ENCODE data around the gene SCLY.

DNA sequence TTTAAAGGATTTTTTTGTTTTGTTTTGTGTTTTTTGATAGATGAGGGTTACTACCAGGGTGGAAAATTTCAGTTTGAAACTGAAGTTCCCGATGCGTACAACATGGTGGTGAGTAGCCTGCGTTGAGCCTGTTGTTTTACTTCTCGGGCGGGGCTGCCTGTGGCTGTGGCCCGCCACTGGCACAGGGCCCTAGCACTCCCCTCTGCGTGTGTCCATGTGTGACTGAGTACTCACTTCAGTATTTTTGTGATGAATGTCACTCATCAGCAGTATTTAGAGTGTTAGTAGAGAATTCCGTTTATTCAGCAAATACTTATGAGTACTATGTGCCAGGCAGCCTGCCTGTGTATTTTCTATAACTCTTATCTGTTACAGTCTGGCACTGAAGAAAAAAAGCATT, 44.3 kb upstream of the SCLY start:
- TF ChIP-seq FOXM1 (IDR thresholded peaks at IDR 0.05; ENCODE audit: borderline replicate concordance, low read depth), result no peak
- TF ChIP-seq, protein P1, sequence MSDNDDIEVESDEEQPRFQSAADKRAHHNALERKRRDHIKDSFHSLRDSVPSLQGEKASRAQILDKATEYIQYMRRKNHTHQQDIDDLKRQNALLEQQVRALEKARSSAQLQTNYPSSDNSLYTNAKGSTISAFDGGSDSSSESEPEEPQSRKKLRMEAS (IDR thresholded peaks at IDR 0.05), result no peak
- TF ChIP-seq TAF1 (IDR thresholded peaks at IDR 0.05; ENCODE audit: low read depth), result no peak
- TF ChIP-seq RAD21 (IDR thresholded peaks at IDR 0.05; ENCODE audit: low read depth), result no peak
- TF ChIP-seq, protein P2, sequence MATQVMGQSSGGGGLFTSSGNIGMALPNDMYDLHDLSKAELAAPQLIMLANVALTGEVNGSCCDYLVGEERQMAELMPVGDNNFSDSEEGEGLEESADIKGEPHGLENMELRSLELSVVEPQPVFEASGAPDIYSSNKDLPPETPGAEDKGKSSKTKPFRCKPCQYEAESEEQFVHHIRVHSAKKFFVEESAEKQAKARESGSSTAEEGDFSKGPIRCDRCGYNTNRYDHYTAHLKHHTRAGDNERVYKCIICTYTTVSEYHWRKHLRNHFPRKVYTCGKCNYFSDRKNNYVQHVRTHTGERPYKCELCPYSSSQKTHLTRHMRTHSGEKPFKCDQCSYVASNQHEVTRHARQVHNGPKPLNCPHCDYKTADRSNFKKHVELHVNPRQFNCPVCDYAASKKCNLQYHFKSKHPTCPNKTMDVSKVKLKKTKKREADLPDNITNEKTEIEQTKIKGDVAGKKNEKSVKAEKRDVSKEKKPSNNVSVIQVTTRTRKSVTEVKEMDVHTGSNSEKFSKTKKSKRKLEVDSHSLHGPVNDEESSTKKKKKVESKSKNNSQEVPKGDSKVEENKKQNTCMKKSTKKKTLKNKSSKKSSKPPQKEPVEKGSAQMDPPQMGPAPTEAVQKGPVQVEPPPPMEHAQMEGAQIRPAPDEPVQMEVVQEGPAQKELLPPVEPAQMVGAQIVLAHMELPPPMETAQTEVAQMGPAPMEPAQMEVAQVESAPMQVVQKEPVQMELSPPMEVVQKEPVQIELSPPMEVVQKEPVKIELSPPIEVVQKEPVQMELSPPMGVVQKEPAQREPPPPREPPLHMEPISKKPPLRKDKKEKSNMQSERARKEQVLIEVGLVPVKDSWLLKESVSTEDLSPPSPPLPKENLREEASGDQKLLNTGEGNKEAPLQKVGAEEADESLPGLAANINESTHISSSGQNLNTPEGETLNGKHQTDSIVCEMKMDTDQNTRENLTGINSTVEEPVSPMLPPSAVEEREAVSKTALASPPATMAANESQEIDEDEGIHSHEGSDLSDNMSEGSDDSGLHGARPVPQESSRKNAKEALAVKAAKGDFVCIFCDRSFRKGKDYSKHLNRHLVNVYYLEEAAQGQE (IDR thresholded peaks at IDR 0.05; ENCODE audit: low read depth), result no peak
- TF ChIP-seq ZBTB7A (IDR thresholded peaks at IDR 0.05; ENCODE audit: low read depth), result no peak
- TF ChIP-seq YY1 (IDR thresholded peaks at IDR 0.05; ENCODE audit: low read depth), result no peak
- no peak for TF ChIP-seq EGR1 (IDR thresholded peaks at IDR 0.05)
- TF ChIP-seq CREB1 (IDR thresholded peaks at IDR 0.05; ENCODE audit: low read depth), result no peak
- no peak for TF ChIP-seq EP300 (IDR thresholded peaks at IDR 0.05; ENCODE audit: borderline replicate concordance)
- no peak for TF ChIP-seq NFIC (IDR thresholded peaks at IDR 0.05)
